Left renal cortex interstitium (tissue), 4 donors: ENCODE data around the gene YTHDF1. TPM values are rescaled to one million over a fixed set of nuclear protein-coding genes. Genes with fewer than 3 reads are reported as not detected.

ENCODE experiments used
- DNase-seq, 4 donors: peaks; one replicate each; pipeline ENCODE4 v3.0.0-alpha.2; 2013; ENCODE audit warnings: low read depth in 4 of 4, low spot score in 2 of 4, missing footprints in 1 of 4
- polyA plus RNA-seq, 4 donors: library from polyadenylated mRNA; unstranded; fragments of 120-200 nt; gene quantifications; one replicate each; pipeline ENCODE4 v1.2.1, GENCODE V29; 2013; ENCODE audit not compliant: insufficient read length in 4 of 4

YTHDF1 gene
- polyA plus RNA-seq, 4 donors: 42.0 to 45.6 (median 44.3) TPM

DNA sequence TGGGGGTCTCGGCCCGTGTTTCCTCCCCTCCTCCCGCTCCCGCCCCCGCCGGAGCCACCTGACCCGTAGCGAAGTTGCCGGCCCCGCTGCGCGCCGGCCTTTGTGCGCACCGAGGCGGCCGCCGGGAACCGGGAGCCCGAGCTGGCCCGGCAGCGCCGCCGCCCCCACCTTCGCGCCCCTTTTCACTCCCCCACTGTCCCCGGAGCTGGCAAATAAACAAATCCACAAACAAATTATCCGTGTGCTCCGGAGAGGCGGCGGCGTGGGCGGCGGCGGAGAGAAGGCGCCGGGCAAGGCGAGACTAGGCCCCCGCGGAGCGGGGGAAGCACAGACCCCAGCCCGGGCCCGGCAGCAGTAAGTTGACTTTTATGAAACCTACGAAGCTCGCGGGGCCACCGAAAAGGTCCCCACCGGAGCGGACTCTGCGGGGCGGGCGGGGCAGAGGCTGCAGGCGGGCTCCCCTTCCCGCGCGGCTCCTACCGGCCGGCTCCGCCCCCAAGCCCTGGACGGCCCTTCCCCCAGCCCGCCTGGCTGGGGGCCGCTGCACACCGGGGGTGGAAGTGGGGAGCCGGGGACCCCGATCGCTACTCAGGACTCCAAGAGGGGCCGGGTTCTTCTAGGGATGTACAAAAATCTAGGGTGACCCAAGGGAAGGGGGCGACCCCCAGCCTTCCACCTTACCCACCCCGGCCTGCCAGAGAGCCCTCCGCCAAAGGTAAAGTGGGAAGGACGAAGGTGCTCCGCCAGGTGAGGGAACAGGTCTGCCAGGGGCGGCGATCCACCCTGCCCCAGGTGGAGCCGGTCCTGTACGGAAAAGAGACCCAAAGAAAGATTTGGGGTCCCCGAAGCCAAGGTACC is 40.7 kb downstream of the YTHDF1 start:
- DNase-seq: no peak

DNA sequence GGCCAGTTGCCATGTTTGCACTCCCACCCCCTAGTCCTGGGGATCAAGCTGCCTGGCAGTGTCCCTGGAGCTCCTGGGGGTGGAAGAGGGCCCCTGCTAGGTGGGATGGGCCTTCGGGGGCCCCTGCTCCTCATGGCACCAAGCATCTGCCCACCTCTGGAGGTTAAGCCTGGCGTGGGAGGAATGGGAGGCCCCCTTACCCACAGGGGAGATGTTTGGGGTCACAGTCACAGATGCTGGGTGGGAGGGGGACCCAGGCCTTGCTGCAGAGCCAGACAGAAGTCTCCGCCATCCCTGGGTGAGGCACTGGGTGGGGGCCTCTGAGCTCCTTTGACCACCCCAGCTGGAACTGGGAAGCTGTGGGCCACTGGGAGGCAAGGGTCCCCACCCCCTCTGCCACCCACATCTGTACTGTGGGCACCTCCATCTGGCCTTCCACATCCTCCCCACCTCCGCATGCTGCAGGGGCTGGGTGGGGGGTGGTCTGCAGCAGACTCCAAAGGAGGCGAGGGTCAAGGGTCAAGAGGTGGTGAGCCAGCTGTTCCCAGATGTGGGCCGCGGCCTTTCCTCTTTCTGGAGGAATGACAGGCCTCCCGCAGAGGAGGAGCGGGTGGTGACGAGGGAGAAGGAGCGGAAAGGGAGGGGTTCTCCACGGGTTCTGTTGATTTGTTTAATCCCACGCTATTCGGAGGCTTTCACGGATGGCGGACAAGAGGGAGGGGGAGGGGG is 41.5 kb downstream of the YTHDF1 start:
- no peak for DNase-seq

DNA sequence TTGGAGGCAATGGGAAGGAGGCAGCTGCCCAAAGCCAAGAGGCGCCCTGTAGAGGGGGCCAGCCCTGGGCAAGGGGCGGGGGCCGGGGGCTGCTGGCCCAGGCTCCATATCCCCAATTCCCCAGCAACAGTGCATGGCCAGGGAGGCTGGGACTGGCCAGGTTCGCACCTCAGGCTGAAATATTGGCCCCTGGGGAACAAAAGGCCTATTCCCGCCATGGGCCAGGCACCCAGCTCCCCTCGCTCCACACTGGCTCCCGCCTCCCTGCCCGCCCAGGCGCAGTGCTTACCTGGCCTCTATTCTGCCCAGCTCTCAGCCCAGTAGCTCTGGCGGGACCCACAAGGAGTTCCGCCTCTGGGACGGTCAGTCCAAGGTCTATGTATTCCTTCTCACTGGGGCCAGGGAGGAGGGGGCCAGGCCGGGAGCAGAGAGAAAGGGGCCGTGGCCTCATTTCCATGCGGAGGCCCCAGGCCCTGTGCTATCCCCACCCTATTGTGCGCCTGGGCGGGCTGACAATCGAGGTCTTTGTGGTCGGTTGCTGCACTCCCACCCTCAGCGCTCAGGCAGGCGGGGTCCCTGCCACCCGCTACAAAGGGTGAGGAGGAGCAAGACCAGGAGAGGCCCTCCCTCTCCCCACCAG is 42.3 kb downstream of the YTHDF1 start:
- no peak for DNase-seq

DNA sequence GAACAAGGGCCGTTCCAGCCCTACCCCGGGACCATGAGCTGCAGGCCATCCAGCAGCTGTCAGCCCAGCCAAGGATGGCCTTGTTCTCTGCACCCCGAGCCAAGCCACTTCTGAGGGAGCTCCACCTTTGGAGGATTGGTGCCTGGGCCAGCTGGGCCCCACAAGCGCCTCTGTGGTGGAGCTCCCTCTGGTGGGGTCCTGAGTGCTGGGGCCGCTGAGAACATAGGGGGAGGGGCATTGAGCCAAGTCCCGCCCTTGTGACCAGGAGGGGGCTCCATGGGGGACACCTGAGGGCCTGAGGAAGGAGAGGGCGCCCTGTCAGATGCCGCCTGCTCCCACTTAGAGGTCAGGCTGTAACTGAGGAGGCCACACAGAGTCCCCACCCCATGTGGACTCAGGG is 43.2 kb downstream of the YTHDF1 start:
- no peak for DNase-seq

DNA sequence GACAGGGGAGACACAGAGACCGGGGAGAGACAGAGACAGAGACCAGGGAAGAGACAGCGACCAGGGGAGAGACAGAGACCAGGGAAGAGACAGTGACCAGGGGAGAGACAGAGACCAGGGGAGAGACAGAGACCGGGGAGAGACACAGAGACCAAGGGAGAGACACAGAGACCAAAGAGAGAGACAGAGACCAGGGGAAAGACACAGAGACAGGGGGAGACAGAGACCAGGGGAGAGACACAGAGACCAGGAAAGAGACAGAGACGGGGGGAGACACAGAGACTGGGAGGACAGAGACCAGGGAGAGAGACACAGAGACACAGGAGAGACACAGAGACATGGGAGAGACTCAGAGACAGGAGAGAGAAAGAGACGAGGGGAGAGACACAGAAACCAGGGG is 43.9 kb downstream of the YTHDF1 start:
- no peak for DNase-seq

DNA sequence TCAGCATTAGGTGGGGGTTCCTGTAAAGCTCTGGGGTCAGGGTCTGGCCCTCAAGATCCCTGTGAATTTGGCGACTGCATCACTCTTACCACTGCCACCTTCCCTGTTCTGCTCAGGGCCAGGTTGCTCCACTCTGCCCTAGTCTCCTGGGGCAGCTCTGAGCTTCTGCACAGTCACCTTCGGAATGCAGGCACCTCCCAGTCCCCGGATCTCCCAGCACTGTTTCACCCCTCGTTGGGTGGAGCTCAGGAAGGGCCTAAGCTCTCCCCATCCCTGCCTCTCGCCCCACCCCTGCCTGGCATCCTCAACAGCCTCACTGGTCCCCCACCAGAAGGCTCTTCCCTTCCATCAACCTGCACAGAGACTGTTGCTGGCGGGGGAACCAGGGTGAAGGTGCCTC is 46.2 kb downstream of the YTHDF1 start:
- DNase-seq: no peak

DNA sequence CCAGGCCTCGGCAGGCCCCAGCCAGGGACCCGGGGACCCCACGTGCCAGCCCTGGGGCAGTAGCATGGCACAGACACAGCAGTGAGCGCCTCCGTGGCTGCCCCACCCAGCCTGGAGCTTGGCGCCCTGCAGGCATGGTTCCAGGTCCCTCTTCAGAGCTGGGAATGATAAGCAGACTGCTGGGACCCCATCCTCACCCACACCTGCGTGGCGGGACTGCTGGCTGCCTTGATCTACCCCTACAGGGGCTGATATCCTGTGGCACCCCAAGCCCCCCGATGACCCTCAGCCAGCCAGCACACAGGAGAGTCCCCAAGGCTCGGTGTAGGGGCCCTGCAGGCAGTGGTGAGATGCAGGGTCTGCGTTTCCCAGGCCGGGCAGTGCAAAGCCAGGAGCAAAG is 47.1 kb downstream of the YTHDF1 start:
- DNase-seq: no peak

DNA sequence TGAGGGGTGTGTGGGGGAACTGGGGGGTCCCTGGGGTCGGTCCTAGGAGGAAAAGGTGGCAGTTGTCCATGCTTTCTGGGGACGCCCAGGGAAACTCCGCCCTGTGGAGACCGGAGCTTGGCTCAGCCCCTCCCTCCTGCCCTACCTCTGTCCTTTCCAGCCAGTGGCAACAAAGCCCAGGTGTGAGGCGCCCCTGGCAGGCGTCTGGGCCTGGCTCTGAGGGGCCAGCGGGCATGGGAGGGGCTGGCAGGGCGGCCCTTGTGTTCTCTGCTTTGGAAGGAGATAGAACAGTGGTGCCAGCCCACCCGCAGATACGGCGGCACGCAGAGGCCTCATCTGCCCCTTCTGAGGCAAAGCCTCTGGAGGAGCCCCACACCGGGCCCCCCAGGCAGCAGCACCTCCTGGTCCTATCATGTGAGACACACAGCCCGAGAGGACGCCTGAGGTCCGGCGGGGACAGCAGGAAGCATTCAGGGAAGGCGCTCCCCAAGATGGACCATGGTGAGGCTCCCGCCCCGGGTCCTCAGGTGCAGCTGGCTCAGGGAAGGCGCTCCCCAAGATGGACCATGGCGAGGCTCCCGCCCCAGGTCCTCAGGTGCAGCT is 47.9 kb downstream of the YTHDF1 start:
- DNase-seq: no peak

DNA sequence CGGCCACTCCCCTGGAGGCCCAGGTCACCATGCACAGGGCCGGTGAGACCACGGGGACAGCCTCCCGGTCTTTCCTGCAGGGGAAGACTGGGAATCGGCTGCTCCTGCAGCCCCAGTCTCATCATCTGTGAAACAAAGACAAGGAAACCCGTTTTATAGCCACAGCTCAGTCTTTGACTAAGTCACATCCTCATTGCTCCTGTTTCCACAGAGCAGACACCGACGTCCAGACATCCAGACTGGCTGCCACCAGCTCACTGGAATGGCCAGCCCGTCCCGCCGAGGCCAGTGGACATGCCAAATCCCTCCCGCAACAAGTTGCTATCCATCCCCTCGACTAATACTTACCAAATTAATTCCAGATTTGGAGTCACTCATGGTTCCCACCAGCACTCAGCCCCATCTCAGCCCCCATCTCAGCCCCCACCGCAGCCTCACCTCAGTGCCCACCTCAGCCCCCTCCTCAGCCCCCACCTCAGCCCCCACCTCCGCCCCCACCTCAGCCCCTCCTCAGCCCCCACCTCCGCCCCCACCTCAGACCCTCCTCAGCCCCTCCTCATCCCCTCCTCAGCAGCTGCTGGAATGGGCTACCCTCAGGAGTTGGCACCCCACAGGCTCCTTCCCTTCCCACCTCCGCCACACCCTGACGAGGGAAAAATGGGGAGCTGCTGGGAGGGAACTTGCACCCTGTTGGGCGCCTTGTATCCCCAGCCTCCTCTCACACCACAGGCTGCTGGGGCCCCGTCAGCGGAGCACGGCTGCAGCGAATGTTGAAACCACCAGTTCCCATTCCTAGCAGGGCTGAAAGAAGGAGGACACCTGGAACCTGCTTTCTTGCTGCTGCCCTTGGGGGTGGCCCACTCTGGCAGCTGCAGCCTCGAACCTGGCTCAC is 48.7 kb downstream of the YTHDF1 start:
- DNase-seq: no peak

DNA sequence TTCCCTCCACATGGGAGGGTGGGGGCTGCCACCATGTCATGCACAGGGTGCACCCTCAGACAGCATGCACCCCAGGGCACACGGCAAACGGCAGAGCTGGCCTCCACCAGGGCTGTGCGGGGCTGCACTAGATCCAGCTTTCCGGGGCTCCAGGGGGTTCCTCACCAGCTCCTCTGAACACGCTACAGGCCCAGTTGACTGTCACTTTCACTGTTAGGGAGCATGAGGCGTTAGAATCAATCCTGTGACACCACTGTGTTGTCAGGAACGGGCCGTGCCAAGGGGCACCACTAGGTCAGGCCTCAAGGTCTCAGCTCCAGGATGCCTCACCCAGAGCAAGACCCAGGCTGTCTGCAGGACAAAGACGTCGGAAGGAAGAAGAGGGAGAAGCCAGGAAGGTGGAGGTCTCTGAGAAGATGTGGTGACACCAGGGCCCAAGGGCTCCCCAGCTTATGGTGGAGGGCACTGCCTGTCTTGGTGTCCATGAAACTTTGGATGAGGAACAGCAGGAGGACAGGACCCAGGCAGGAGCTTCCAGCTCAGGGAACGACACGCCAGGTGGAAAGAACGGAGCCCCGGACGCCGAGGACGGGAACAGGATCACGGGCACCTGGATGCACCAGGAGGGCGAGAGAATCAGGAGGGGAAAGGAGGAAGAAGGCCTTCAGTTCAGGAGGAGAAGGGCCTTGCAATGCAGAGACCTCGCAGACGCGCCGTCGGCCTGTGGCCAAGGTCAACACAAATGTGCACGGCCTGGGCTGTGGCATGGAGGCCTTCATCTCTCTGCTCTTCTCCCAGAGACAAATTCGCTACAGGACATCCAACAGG is 49.5 kb downstream of the YTHDF1 start:
- DNase-seq: no peak

DNA sequence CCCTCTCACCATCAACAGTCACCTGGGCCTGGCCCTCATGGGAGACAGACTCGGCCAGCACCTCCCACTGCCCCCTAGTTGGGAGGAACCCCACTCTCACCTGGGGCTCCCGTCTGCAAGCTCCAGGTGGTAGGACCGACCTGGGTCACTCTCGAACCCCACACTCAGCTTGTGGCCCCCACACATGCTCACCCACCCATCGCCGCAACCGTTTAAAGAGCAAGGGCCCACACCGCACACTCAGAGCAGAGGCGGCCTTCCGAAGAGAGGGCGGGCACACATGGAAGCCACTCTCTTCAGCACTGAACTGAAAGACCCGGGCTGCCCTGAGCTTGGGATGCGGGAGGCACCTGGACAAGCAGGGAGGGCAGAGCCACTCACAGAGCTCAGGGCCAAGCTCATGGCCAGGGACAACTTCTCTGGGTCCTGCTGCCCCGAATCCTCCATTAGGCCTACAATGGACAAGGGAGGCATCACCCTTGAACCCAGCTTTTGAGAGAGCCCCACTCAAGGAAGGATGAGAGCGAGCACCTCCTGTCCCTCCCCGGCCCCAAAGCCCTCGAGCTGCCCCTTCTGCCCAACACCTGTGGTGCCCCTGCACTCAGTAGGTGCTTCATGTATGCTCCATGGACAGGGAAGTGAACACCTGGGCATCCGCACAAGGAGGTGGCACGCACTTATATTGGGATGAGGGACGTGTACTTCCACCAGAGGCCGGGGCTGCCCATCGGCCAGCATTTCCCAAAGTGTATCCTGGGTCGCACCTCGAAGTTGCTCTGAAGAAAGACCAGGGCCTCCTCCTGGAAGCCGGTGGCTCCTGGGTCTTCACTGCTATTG is 50.4 kb downstream of the YTHDF1 start:
- DNase-seq: no peak

DNA sequence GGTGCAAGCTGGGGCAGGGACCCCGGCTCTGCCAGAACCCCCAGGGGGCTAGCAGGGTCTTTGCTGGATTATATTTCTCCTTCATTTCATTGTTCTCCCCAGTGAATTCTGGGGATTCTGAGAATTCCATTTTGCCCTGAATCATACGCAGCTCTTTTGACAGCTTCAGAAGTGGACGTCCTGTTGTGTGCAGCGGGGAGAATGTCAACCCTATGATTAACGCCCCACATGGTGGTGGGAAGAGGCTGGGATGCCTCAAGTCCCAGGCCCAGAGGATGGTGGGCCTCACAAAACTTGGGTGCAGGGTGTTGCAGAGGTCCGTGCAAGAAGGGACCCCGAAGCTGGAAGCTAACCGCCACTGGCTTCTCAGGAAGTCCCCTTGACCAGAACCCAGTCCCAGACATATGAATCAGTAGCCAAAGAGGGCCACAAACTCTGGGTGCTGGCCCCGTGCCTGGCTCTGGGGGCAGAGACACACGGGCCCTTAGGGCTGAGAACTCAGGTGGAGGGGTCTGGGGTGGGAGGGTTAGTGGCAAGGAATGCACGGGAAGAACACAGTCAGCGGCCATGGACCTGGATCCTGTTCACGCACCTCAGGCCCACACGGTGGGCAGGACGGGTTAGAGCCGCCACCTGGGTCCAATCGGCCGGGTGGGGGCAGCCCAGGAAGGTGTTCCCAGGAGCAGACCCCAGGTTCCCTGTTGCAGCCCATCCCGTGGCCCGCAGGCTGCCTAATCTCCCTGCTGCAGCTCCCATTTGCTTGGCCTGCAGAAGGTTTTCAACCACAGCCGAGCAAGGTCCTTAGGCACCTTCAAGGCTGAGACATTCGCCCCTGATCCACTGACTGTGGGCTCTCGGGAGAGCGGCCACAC is 51.2 kb downstream of the YTHDF1 start:
- no peak for DNase-seq

DNA sequence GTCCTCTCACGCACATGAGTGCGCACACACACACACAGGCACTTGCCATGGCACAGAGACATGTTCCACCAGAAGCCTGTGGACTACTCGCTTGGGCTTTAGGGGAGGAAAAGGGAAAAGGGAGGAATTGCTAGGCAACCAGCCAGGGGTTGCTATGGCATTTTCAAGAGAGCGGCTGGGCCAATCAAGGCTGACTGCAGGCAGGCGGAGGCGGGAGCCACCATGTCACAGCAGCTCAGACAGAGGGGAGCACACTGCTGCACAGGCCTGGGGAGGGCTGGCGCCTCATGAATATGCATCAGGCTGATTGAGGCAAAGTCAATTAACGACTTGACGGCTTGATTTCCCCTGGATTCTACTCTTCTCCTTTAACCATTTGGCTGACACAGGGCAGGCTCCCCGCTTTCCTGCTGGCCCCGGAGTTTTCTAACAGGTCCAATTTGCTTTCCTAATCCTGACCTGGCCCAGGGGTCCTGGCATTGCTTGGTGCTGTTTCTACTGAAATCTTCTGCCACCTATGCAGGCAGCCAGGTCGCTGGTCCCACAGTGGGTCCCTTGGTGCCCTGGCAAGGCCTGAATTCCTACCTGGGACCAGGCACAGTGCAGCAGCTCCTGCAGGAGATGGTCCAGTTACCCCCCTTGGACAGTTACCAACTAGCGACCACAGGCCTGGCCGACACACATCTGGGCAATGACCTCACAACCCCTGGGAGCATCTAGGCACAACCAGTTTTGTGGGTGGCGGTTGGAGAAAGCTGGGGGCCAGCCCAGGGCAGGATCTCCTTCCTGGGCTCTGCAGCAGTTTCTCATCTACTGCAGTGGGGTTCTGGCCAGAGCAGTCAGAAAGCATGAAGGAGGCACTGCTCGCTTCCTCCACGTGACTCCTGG is 52.1 kb downstream of the YTHDF1 start:
- no peak for DNase-seq

DNA sequence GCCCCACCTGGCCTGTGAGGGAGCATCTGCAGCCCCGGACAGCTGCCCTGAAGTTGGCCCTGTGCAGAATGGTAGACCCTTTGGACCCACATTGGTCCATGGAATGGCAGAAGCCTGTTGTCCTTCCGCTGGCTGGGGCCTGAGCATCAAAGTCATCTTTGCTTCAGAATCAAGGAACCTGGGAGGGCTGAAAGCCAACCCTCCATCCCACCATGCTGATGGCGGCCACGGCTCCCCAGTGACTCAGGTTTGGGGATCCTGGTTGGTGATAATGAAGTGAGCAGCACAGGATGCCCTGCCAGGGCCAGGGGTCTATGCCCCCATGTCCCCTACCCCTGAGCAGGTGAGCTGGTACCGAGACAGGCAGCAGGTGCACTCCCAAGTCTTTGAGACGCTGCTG is 52.8 kb downstream of the YTHDF1 start:
- DNase-seq: no peak

DNA sequence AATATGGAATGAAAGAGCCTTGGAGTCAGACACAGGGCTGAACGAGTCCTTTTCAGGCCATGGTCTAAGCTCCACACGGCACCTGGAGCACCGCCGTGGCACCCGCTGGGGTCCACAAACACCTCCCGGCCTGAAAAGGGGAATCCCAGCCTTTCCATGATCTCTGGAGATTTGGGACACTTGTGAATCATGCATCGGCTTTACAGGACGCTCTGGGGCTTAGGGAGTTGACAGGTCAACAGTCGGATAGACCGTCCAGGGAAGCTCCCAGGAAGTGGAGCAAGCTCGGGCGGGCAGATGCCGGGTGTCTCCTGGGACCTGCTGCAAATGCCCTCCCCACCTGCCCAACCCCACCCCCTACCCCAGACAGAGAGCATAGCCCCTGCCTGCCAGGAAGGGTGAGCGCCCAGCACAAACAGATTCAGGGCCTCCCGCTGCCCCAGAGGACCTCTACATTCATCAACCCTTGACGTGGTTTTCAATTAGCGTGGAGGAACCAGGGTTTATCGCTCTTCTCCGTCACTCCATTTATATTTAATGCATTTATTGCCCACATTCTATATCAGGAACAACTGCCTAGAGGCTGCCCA is 53.6 kb downstream of the YTHDF1 start:
- DNase-seq: no peak

DNA sequence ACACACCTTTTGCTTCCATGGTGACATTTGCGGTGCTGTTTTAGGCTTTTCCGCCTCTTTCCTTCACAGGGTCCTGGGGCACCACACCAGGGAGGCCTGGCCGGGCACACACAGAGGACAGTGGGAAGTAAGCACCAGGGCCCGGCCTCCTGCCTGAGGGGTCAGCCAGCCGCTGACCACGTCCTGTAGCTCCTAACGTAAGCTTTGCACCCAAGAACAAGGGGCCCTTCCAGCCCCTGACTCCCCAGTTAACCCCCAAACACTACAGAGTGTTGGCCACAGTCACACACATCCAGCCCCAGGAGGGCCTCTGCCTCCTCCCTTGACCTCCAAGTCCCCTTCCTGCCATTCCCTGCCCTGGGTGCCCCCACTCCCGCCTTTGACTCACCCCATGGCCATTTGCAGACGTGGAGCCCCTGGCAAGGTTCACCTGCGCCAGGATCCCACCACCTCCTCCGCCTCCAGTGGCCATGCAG is 54.7 kb downstream of the YTHDF1 start:
- DNase-seq: no peak
